GM19438 (cell line): Measurements from ENCODE around the gene TNFRSF18.
"Not testable (repeated sequence)": the region's sequence is repeated elsewhere in the genome, so short reads cannot be mapped to it uniquely, and the experiment has no call there.

Experiments
- ATAC-seq: cut with Tn5 transposase; IDR thresholded peaks from one replicate; pipeline ENCODE4 v1.9.1; 2021; ENCODE audit warnings: low read depth; ENCODE audit not compliant: unreplicated experiment

The TNFRSF18 gene

DNA sequence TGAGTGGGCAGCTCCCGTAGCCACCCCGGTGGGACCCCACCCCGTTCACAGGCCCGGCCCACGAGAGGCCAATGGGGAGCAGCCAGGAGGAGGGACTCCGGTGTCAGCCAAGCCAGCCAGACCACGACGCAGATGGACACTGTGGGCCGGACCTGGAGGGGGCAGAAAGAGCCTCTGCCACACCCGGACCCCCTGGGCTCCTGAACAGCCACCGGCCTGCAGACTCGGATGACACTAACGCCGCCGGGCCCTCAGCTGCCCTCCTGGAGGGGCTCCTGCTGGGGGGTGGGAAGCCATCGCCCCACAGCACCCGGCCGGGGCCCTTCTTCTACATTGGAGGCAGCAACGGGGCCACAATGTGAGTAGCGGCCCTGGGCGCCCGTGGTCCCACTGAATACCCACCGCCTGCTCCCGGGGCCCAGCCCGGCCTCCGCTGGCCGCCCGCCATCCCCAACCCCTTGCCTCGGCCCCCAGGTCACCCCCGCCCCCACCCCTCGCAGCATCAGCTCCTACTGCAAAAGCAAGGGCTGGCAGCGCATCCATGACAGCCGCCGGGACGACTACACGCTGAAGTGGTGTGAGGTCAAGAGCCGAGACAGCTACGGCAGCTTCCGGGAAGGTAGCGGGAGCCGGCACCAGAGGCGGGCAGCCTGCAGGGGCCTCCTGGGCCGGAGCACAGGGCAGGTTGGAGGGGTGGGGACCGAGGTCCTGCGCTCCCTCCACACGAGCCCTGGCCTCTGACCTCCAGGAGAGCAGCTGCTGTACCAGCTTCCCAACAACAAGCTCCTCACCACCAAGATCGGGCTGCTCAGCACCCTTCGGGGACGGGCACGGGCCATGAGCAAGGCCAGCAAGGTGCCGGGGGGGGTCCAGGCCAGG lies 26.2 kb downstream of the TNFRSF18 start:
- no peak for ATAC-seq

DNA sequence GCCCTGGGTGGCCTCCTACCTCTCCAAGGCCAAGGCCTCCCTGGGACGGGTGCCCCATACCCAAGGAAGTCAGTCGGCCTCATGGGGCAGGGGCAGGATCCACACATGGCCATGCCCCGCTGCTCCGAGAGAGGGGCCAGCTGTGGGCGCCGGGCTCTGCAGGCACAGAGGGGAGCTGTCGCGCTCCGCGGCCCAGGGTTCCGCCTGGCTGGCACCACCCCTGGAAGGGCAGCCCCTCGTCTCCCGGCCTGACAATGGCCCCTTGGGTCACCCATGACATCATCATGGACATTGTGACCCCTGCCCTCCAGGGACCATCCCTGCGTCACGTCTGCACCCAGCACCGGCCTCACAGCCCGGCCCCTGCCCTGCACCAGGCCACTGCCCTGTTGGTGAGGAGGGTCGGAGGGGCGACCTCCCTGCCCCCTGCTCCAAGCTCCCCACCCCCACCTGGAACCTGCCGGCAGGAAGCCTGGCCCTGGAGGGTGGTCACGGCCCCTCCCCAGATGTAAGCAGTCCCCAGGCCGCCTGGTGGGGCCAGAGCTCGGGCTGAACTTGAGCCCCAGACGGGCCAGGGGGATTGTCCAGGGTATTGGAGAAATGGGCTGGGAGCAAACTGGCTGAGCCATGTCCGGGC lies 26.9 kb downstream of the TNFRSF18 start:
- no peak for ATAC-seq

DNA sequence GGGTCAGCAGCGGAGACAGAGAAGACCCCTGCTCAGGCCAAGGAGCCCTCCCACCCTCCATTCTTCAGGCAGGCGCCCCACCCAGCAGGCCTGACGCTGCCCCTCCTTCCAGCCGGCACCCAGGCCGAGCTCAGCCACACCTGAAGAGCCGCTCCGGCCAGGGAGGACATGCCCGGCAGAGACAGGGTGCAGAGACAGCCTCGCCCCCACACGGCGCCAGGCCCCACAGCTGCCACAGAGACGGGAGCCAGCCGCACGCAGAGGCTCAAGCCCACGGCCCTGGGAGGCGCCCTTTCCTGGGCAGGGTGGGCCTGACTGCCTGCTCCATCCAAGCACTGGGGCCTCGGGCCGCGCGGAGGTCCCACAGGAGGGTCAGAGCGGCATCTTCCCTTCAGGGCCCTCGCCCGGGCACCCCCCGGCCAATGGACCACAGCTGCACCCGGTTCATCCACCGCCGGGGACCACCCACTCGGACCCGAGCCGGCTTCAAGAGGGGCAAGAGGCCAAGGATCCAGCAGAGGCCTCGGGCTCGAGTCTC lies 27.5 kb downstream of the TNFRSF18 start:
- ATAC-seq, result no peak

DNA sequence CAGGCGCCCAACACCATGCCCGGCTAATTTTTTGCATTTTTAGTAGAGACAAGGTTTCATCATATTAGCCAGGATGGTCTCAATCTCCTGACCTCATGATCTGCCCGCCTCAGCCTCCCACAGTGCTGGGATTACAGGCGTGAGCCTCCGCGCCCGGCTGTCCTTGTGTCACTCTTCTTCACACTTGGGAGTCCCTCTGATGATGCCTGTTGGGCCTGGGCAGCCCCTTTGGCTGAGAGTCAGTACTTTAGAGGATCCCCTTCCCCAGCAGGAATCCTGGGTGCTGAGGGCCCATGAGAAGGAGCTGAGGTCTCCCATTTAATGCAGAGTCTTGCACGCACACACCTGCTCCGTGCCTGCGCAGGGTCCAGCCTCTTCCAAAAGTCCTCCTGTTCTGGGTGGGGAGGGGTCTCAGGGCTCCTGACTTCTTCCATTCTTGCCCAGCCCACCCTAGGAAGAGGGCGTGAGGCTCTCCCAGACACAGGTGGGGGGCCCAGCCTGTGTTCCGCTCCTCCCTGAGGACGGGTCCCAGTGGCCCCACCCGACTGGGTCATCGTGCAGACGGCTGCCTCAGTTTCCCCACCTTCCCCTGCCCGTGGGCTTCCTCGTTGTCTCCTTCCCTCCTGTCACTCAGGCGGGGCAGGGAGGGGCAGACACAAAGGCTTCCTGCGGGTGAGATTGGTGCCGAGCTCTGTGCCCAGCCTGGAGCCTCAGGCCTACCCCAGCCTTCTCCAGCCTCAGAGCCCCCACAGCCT lies 28.8 kb downstream of the TNFRSF18 start:
- no peak for ATAC-seq

DNA sequence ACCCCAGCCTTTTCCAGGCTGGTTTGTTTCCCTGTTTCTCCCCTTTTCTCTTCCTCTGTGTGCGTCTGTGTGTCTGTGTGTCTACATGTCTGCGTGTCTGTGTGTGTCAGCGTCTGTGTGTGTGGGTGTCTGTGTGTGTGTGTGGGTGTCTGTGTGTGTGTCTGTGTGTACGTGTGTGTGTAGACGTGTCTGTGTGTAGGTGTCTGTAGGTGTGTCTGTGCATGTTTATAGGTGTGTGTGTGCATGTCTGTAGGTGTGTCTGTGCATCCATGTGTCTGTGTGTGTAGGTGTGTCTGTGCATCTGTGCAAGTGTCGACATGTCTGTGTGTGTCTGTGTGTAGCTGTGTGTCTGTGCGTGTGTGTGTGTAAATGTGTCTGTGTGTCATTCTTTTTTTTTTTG lies 29.5 kb downstream of the TNFRSF18 start:
- ATAC-seq, result no peak

DNA sequence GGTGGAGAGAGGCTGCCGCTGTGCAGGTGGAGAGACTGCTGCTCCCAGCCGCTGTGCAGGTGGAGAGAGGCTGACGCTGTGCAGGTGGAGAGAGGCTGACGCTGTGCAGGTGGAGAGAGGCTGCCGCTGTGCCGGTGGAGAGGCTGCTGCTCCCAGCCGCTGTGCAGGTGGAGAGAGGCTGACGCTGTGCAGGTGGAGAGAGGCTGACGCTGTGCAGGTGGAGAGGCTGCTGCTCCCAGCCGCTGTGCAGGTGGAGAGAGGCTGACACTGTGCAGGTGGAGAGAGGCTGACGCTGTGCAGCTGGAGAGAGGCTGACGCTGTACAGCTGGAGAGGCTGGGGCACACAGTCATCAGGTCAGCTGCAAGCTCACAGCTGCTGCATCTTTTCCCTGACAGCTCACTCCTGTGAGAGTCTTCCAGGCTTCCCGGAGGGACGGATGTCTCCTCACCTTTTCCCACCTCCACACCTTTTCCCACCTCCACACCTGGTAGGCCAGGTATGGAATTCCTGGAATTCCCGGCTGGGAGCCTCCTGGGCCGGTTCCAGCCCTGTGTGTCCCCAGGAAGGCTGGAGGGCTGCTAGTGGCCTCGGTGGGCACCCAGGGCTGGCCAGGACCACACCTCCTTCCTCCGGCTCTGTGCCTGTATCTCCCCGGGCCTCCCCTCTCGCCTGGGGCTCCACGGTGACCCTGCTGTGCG lies 30.2 kb downstream of the TNFRSF18 start:
- ATAC-seq, result not testable (repeated sequence)

DNA sequence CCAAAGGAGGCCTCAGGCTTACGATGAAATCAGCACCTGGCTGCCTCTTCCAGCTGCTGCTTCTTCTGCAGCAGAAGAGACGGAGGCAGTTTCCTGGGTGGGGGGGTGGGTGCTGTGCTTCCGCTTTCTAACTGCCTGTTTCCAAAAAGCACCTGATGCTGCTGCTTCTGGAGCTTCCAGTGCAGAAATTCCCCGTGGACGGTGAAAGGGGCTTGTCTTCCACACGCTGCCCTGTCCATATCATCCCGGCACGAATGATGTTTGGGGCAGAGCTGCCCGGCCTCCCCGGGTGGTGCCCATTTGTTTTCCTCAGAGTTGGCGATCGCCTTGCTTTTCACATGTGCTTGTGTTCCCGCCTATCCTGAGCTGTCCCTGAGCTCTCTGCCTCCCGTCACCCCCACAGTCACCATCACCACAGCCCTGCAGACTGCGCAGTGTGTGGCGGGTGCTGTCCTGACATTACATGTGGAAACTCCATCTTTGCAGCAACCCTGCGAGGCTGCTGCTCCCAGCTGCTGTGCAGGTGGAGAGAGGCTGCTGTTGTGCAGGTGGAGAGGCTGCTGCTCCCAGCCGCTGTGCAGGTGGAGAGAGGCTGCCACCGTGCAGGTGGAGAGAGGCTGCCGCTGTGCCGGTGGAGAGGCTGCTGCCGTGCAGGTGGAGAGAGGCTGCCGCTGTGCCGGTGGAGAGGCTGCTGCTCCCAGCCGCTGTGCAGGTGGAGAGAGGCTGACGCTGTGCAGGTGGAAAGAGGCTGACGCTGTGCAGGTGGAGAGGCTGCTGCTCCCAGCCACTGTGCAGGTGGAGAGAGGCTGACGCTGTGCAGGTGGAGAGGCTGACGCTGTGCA lies 30.9 kb downstream of the TNFRSF18 start:
- ATAC-seq, result no peak

DNA sequence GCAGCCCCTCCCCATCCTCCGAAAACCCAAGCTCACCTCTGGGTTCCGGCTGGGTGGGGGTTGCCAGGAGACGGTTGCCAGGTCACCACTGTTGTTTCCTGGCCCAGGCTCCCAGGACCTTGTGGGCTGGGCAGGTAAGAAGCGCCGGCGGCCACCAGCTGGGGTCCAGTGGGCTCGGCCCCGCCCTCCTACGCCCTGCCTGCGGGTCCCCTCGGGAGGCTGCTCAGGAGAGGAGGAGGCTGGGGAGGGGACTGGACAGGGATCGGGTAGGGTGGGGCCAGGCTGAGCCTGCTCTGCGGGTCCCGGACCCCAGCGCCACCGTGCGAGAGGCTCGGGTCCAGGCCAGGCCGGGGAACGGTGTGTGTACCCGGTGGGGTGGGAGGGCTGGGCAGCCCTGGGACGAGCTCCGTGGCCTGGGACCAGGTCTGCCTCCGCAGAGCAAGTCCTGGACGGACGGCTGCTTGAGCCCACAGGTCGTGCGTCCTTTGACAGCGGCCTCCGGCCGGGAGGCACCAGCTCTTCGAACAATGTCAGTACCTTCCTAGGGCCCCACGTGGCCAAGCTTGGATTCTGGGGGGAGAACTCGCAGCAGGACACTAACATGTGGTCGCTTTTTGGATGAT lies 32.5 kb downstream of the TNFRSF18 start, which contains the start of gene TTLL10:
TTLL10 (plus strand) TSS at position 88 of the 623 bp plus-strand sequence. CDS start 5,336 bp downstream, outside the sequence.
- no peak for ATAC-seq

DNA sequence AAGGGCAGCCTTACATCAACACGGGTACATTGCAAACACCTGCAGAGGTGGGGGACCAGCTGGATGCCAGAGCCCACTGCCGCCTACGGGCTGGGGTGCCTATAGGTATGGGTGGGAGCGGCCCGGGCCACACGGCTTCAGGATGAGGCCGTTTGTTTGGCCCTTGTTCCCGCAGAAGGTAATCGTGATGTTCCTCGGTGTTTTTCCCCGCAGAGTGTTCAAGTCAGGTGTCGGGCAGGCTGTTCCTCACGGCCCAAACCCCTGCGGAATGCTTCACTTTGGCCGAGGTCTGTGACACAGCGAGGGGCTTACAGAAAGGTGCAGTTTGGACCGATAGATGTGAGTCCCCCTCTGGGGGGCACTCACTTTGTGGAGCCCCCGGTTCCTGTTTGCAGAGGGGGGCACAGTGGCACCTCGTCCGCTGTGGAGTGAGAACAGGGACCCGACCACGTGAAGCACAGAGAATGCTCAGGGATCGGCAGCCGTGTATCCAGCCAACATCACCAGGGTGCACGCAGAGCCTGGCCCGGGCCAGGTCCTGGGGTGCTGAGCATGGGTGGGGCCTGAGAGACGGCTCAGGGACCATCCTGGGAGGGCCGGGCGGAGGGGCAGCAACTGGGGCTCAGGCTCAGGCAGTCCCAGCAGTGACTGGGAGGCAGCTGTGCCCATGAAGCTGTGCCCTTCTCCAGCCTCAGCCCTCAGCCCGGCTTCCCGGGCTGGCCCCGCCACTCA lies 33.2 kb downstream of the TNFRSF18 start:
- ATAC-seq, result no peak

DNA sequence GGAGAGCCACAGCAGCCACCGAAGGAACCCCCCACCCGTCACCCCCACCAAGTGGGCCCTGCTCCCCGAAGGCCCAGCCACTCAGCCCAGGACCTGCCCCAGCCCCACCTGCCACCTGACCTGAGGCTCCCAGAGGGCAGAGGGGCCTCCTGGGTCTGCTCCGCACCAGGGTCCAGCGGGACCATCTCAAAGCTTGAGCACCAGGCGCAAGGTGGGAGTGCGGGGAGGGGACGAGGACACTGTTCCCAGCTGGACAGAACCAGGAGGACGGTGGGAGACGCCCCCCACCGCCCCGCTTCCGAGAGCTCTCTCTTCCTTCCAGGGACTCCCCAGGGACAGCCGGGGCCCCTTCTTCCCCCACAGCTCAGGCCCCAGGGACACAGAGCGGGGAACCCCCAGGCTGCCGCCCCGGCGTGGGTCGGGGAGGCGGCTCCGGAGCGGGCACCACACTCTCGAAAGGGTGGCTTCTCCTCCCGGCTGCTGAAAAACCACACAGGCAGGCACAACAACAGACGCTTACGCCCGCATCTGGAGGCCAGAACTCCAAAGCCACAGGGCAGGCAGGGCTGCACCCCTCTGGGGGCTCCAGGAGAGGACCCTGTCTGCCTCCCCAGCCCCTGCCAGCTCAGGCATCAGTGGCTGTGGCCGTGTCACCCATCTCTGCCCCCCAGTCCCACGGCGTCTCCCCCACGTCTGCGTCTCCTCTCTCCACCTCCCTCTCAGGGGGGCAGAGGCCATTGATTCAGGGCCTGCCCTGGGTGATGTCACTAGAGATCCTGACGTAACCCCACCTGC lies 34.6 kb downstream of the TNFRSF18 start:
- no peak for ATAC-seq

DNA sequence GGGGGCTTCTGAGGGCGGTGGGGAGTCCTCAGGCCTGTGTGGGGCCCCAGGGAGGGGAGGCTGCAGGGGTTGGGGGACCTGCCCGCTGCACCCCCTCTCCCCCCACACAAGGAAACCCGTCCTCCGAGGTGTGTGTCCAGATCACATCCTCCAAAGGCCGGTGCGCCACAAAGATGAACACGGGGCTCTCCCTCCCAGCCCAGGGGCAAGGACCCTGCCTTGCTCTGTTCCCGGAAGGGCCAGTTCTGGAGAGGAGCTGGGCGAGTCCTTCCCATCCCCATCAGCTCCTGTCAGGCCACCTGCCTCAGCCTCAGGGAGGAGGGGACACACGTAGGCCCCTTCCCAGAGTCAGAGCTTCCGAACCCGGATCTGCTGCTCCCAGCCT lies 35.2 kb downstream of the TNFRSF18 start:
- no peak for ATAC-seq

DNA sequence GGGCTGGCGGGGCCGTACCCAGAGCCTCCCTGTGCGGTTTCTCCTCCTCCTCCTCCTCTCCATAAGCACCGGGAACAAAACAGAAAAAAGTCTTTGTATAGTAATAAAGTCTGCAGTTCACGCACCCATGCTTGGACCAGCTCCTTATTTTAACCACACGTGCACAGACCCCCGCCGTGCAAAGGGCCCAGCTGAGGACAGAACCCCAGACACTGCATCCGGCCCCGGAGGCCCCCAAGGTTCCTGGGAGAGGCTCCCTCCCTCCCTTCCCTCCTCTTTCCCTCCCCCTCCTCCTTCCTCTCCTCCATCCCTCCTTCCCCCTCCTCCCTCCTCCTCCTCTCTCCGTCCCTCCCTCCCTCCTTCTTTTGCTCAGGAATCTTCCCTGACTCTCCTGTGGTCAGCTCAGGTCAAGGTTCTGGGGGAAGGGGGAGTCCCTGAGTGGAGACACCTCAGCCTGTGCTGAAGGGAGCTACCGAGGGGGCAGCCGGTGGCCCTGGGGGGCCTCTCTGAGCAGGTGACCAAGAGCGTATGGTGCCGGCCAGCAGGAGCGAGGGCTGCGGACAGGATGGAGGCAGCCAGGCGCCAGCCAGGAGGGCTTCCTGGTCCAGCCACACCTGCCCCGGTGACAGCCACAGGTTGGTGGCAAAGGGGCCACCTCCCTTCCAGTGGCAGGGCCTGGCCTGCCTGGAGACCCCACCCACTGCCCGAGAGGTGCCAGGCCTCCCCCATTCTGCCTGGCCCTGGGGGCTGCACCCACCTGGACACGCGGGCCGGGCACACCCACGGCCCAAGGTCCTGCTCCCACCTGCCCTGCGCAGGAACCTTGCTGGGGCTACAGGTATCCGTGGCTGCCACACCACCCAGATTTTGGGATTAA lies 35.9 kb downstream of the TNFRSF18 start:
- no peak for ATAC-seq

DNA sequence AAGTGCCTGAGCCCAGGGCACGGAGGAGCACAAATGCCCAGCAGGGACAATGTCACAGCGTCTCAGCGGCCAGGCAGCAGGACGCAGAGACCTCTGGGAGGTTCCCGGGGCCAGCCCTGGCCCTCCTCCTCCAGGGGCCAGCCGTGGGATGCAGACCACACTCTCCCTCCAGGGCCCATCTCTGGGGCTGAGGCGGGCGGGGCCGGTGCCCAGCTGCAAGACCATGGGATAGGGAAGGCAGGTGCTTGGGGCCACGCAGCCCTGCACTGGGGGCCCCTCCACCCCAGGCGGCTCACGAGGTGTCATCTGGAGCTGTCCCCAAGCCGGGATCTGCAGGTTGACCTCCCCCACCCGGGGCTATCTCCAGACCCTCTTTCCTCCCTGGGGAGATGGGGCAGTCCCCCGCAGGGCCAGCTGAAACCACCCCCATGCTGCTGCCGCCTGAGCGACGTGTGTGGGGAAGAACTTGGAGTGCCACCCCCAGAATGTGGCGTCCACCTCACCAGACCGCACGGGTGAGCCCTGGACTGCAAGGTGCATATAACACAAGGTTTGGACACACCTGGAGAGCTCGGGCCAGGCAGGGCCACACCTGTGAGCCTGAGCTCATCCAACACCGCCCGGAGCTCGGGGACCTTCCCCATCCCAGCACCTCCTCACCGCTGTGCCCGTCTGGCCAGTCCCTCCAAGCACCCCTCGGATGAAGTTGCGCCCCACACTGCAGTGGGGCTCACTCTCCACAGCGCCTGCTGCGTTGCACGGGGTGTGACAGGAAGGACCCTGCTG lies 36.8 kb downstream of the TNFRSF18 start:
- no peak for ATAC-seq

DNA sequence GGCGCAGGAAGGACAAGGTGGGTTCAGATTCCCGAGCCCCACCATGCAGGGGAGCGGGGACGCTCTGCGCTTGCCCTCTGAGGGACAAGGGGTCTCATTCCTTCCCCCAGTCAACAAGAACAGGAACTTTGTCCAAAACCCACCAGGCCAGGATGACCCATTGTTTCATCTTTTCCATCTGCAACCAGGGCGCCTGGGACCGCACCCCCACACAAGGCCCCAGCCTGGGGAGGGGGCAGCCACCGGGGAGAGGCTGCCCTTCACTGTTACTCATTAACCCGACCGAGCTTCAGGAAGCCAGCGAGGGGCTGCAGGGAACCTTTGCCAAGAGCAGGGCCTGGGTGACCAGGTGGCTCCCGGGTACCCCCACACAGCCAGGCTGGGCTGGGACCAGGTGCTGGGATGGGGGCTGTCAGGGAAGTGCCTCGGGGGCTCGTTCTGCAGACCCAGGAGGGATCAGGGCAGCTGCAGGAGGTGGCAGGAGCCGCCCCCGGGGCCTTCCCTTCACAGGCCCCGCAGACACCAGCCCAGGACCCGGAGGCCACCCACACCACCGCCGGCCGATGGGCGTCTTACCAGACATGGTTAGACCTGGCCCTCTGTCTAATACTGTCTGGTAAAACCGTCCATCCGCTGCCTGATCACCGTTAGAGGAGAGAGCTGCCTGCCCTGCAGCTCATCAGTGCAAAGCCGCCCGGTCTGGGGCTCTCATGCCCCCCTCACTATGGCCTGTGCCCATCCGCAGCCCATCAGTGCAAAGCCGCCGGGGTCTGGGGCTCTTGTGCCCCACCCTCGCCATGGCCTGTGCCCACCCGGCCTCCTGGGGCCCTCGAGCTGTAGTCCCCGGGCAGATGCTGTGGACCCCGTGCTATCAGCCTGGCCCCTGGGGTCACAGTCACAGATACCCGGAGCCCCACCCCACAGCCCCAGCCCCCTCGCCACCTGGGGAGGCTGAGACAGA lies 37.7 kb downstream of the TNFRSF18 start:
- no peak for ATAC-seq
